ENCODE results near the gene RETREG1.

- no peak for TF ChIP-seq CTCF (IDR thresholded peaks at IDR 0.05; ENCODE audit: low read length)
- no peak for TF ChIP-seq EZH2 (IDR thresholded peaks at IDR 0.05; ENCODE audit: borderline replicate concordance, low read length)
Observed at GRCh38 chr5:16666130-16666882, 49.5 kb upstream of the RETREG1 start.
